DND-41 (cell line): Measurements from ENCODE around the gene NTN1.

Source experiments
- CTCF ChIP-seq: IDR thresholded peaks from 2 replicates; pipeline ENCODE4 v1.5.1; 2012; ENCODE audit warnings: borderline replicate concordance, low read length, moderate library complexity, mild to moderate bottlenecking; ENCODE audit not compliant: poor library complexity, severe bottlenecking; ENCODE audit errors: extremely low read depth
- EZH2 ChIP-seq: IDR thresholded peaks from 3 replicates; pipeline ENCODE4 v1.6.1; 2012; ENCODE audit warnings: borderline replicate concordance, low read depth, mild to moderate bottlenecking, moderate library complexity, low read length, inconsistent platforms; ENCODE audit not compliant: severe bottlenecking

GRCh38 chr17:9020824-9021157 is 519 bp upstream of the NTN1 start:
- TF ChIP-seq CTCF: no peak
- TF ChIP-seq EZH2: no peak
